GM12801 (cell line): ENCODE measurements around the gene PHACTR4.

Source experiments
- CTCF ChIP-seq: IDR thresholded peaks from one replicate; pipeline ENCODE4 v1.5.1; 2011; ENCODE audit warnings: control low read depth; ENCODE audit not compliant: insufficient read length; ENCODE audit errors: extremely low read depth

PHACTR4 gene

DNA sequence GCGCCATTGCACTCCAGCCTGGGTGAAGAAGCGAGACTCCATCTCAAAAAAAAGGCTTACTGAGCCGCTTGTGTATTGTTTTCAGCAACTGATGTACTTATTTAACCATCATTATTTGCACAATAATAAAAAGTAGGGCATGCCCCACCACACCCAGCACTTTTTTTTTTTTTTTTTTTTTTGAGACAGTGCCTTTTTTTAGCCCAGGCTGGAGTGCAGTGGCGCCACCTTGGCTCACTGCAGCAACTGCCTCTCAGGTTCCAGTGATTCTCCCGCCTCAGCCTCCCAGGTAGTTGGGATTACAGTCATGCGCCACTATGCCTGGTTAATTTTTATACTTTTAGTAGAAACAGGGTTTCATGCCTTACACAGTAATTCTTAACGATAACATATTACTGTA is 171.1 kb downstream of the PHACTR4 start:
- no peak for TF ChIP-seq CTCF

- no peak for TF ChIP-seq CTCF
Measured at GRCh38 chr1:28545246-28545628, 175.7 kb downstream of the PHACTR4 start.

- TF ChIP-seq CTCF = no peak
Measured at GRCh38 chr1:28548318-28548717, 178.8 kb downstream of the PHACTR4 start.
